ENCODE data around the gene ASPHD2.

DNA sequence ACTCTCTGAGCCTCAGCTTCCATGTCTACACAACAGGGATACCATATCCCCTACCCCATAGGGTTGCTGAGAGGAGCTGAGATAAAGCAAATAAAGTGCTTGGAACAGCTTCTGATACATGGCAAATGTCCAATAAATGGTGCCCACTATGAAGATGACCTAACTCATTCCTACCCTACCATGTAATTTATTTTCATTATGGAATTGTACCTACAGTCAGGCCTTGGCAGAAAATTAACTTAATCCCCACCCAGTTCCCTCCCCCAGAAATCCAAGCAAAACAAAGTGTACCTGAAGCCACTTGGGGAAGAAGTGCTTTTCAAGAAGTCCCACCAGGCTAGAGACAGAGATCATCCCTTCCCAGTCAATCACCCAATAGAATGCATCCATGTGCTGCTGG is 65.4 kb downstream of the ASPHD2 start:
- TF ChIP-seq, protein P1, sequence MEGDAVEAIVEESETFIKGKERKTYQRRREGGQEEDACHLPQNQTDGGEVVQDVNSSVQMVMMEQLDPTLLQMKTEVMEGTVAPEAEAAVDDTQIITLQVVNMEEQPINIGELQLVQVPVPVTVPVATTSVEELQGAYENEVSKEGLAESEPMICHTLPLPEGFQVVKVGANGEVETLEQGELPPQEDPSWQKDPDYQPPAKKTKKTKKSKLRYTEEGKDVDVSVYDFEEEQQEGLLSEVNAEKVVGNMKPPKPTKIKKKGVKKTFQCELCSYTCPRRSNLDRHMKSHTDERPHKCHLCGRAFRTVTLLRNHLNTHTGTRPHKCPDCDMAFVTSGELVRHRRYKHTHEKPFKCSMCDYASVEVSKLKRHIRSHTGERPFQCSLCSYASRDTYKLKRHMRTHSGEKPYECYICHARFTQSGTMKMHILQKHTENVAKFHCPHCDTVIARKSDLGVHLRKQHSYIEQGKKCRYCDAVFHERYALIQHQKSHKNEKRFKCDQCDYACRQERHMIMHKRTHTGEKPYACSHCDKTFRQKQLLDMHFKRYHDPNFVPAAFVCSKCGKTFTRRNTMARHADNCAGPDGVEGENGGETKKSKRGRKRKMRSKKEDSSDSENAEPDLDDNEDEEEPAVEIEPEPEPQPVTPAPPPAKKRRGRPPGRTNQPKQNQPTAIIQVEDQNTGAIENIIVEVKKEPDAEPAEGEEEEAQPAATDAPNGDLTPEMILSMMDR (IDR thresholded peaks at IDR 0.05; ENCODE audit: borderline replicate concordance, extremely low read depth, low read length, poor library complexity, severe bottlenecking) = no peak
- no peak for TF ChIP-seq EZH2 (IDR thresholded peaks at IDR 0.05; ENCODE audit: borderline replicate concordance, low read depth, low read length, severe bottlenecking)
